Vagina (tissue), 2 donors: Measurements from ENCODE around the gene PODXL. TPM values are rescaled to one million over a fixed set of nuclear protein-coding genes. Genes with fewer than 3 reads are reported as not detected.

Experiments
- DNase-seq, 2 donors: peaks; one replicate each; pipeline ENCODE4 v3.0.0-alpha.2; 2017; ENCODE audit errors: extremely low spot score in 2 of 2
- H3K27ac ChIP-seq: fragments of 200-600 bp; sonication (generic); one replicate; pipeline ENCODE4 v1.5.1; 2019
- H3K27me3 ChIP-seq: fragments of 200-600 bp; sonication (generic); one replicate; pipeline ENCODE4 v1.5.1; 2019
- H3K36me3 ChIP-seq, 2 donors: fragments of 200-600 bp; sonication (generic); one replicate each; pipeline ENCODE4 v1.5.1; 2017 to 2019
- H3K4me1 ChIP-seq: fragments of 200-600 bp; sonication (generic); one replicate; pipeline ENCODE4 v1.5.1; 2019
- H3K4me3 ChIP-seq, 2 donors: fragments of 200-600 bp; sonication (generic); 1 replicate in 1 of 2; 2 replicates in 1 of 2; pipeline ENCODE4 v1.5.1; 2016 to 2019
- H3K9me3 ChIP-seq: fragments of 200-600 bp; sonication (generic); one replicate; pipeline ENCODE4 v1.5.1; 2019
- POLR2A ChIP-seq, 2 donors: fragments of 450-650 bp; IDR thresholded peaks; one replicate each; pipeline ENCODE4 v1.6.1; 2017; ENCODE audit warnings: antibody characterized with exemption in 2 of 2, mild to moderate bottlenecking in 2 of 2, moderate library complexity in 2 of 2
- POLR2AphosphoS5 ChIP-seq, 2 donors: sonication (generic); formaldehyde crosslinking; IDR thresholded peaks; one replicate each; pipeline ENCODE4 v1.9.0; 2017; ENCODE audit warnings: antibody characterized with exemption in 2 of 2, mild to moderate bottlenecking in 2 of 2, low read depth in 1 of 2; ENCODE audit not compliant: insufficient read depth in 1 of 2
- intact Hi-C: fragments of 100-400 bp; cut with DNase I; formaldehyde crosslinking; loops from one replicate; pipeline ENCODE4 v1.15.1; 2023
- total RNA-seq: library from RNA; depleted of rRNA; stranded (reverse); fragments of >200 nt; gene quantifications from one replicate; pipeline ENCODE4 v1.2.3, GENCODE V29; 2016
- TF ChIP-seq, protein P1 (sequence below), 3 experiments: fragments of 450-650 bp in 2 of 3; fragments of 200-600 bp in 1 of 3; sonication (generic) in 1 of 3; IDR thresholded peaks; one replicate each; pipeline ENCODE4 v1.5.1; 2017 to 2019; ENCODE audit warnings: antibody characterized with exemption in 3 of 3, mild to moderate bottlenecking in 2 of 3, moderate library complexity in 2 of 3

PODXL gene
- total RNA-seq, 1 donor from 2014 or later = 26.0 TPM

DNA sequence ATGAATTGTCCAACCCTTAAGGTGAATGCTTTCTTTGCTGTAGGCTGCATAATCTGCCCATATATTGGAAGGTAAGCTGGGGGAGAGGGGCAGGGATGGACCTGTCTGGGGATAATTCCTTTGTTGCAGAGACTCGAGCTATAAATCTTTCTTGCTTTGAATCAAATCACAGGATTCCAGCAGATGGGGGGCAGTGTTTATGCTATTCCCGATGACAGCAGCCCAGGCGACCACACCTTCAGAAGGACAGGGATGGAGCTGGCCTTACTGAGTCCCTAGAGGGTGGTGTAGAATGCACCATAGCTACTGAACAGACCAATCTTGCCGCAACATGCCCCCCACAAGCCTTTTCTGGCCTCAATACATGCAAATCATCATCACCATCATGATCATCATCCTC, 2.5 kb downstream of the PODXL start:
- peak overlapping the region in 1 of 2 donors; percentile 56 for H3K4me3 ChIP-seq

DNA sequence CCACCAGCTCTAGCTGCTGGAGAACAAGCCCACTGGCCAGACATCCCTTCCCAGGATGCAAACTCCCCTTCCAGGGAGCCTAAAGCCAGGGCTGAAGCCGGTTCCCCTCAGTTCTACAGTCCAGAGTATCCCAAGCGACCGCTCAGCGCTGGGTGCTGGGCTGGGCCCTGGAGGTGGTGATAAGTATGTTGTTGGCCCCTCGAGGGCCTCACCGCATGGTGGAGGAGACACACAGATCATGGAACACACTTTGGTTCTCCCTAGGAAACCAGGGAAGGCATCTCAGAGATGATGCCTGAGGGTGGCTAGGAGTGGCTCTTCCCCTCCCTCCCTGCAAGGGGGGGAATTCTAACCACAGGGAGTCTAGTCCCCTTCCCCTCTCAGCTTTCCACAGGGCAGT, 4.4 kb downstream of the PODXL start:
- intact Hi-C loops = no loop called here
- no peaks in the 10 kb centered on the region for H3K9me3 ChIP-seq
- no peaks in the 10 kb centered on the region for H3K27me3 ChIP-seq
- H3K4me1 ChIP-seq = peaks cover 15% of the 10 kb centered on the region
- no peaks in the 10 kb centered on the region for H3K36me3 ChIP-seq
- no peak for DNase-seq
- H3K4me3 ChIP-seq = no peak overlapping the region
- H3K27ac ChIP-seq = no peak overlapping the region
- no peak for TF ChIP-seq POLR2AphosphoS5 (IDR thresholded peaks at IDR 0.05; ENCODE audit: insufficient read depth in 1 of 2, low read depth in 1 of 2)
- TF ChIP-seq, protein P1, sequence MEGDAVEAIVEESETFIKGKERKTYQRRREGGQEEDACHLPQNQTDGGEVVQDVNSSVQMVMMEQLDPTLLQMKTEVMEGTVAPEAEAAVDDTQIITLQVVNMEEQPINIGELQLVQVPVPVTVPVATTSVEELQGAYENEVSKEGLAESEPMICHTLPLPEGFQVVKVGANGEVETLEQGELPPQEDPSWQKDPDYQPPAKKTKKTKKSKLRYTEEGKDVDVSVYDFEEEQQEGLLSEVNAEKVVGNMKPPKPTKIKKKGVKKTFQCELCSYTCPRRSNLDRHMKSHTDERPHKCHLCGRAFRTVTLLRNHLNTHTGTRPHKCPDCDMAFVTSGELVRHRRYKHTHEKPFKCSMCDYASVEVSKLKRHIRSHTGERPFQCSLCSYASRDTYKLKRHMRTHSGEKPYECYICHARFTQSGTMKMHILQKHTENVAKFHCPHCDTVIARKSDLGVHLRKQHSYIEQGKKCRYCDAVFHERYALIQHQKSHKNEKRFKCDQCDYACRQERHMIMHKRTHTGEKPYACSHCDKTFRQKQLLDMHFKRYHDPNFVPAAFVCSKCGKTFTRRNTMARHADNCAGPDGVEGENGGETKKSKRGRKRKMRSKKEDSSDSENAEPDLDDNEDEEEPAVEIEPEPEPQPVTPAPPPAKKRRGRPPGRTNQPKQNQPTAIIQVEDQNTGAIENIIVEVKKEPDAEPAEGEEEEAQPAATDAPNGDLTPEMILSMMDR (IDR thresholded peaks at IDR 0.05) = no peak
- no peak for TF ChIP-seq POLR2A (IDR thresholded peaks at IDR 0.05)

More for the DNA sequence above, 2.5 kb downstream of the PODXL start:
- no peaks in the 10 kb centered on the region for H3K9me3 ChIP-seq
- intact Hi-C loops = no loop called here
- no peak overlapping the region for H3K27ac ChIP-seq
- no peaks in the 10 kb centered on the region for H3K36me3 ChIP-seq
- DNase-seq = no peak
- H3K27me3 ChIP-seq = no peaks in the 10 kb centered on the region
- peaks cover 26% of the 10 kb centered on the region for H3K4me1 ChIP-seq
- TF ChIP-seq POLR2AphosphoS5 (IDR thresholded peaks at IDR 0.05; ENCODE audit: insufficient read depth in 1 of 2, low read depth in 1 of 2) = no peak
- TF ChIP-seq, protein P1 (IDR thresholded peaks at IDR 0.05) = no peak
- TF ChIP-seq POLR2A (IDR thresholded peaks at IDR 0.05) = no peak

DNA sequence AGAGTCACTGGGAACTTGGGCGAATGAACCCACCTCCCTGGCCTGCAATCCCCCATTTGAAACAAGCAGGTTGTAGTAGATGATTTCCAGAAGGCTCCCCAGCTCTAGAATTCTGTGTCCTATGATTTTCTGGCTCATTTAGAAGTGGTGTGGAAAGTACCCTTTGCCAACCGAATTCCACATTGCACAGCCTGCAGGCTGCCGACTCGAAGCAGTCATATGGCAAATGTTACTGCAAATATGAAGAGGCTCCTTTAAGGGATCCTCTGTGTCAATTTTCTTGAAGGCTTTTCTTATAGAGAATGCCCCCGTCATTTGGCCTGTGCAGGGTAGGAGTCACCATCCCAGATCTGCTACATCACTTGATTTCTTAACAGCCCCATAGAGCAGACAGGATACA, 5.6 kb downstream of the PODXL start:
- H3K36me3 ChIP-seq = no peaks in the 10 kb centered on the region
- peaks cover 7% of the 10 kb centered on the region for H3K4me1 ChIP-seq
- H3K27ac ChIP-seq = no peak overlapping the region

DNA sequence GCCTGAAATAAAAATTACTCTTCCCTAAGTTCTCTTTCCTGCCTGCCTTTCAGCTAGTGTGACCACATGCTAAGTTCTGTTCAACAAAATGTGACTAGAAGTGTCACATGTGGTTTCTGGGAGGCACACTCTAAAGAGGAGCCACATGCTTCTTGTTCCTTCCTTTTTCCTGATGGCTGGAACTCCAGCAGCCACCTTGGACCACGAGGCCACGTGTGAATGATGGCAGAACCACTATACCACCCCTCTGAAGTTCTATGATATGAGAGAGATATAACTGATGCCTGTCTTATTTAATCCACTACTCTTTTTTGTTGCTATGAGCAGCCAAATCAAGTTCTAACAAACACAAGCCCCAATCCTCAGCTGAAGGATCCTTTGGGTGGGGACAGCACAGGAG, 8.1 kb downstream of the PODXL start:
- Histone ChIP-seq H3K4me3 (no peak overlapping the region), H3K36me3 (no peaks in the 10 kb centered on the region), H3K4me1 (no peaks in the 10 kb centered on the region), H3K27me3 (no peaks in the 10 kb centered on the region), H3K27ac (no peak overlapping the region), H3K9me3 (no peaks in the 10 kb centered on the region)
- no peak for DNase-seq
- TF ChIP-seq, protein P1 (IDR thresholded peaks at IDR 0.05) = no peak
- TF ChIP-seq POLR2AphosphoS5 (IDR thresholded peaks at IDR 0.05; ENCODE audit: insufficient read depth in 1 of 2, low read depth in 1 of 2) (no peak), POLR2A (IDR thresholded peaks at IDR 0.05) (no peak)
- intact Hi-C loops = no loop called here

More for the DNA sequence above, 5.6 kb downstream of the PODXL start:
- Histone ChIP-seq H3K27me3 (no peaks in the 10 kb centered on the region), H3K4me3 (no peak overlapping the region), H3K9me3 (no peaks in the 10 kb centered on the region)
- intact Hi-C loops = no loop called here
- no peak for TF ChIP-seq POLR2A (IDR thresholded peaks at IDR 0.05)
- TF ChIP-seq, protein P1 (IDR thresholded peaks at IDR 0.05) = no peak
- TF ChIP-seq POLR2AphosphoS5 (IDR thresholded peaks at IDR 0.05; ENCODE audit: insufficient read depth in 1 of 2, low read depth in 1 of 2) = no peak
- DNase-seq = no peak

DNA sequence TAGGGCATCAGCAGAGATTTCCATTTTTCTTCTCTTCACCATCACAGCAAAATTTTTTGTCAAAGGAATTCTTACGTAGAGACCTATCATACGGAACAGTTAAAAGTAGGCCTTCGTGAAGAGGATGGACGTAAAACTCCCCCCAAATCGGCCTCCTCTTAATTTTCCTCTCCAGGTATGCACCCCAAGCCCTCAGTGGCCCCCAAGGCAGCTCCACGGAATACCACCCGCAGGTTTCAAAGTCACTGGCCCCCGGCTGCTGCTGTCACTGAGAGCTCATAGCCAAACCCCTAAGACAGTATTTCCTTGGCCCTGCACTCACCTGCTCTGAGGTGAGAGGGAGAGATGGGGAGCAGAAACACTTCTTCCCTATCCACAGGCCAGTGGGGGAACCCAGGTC, 8.8 kb downstream of the PODXL start:
- Histone ChIP-seq H3K27ac (no peak overlapping the region), H3K27me3 (no peaks in the 10 kb centered on the region), H3K36me3 (no peaks in the 10 kb centered on the region), H3K4me3 (no peak overlapping the region), H3K4me1 (no peaks in the 10 kb centered on the region), H3K9me3 (no peaks in the 10 kb centered on the region)
- peak in 1 of 2 donors; percentile 85 for DNase-seq
- TF ChIP-seq POLR2A (IDR thresholded peaks at IDR 0.05) (no peak), POLR2AphosphoS5 (IDR thresholded peaks at IDR 0.05; ENCODE audit: insufficient read depth in 1 of 2, low read depth in 1 of 2) (no peak)
- TF ChIP-seq, protein P1 (IDR thresholded peaks at IDR 0.05) = no peak
- intact Hi-C loops = no loop called here
